RWPE2 (cell line): ENCODE measurements around the gene MYO10.

Source experiments
- ATAC-seq: fragments of 200-7000 bp; cut with Tn5 transposase; 3 replicates; pipeline ENCODE4 v1.9.1; 2021; ENCODE audit warnings: low read depth
- DNase-seq: peaks from one replicate; pipeline ENCODE4 v3.0.0-alpha.2; 2020; ENCODE audit warnings: low spot score
- H3K27ac ChIP-seq: fragments of 450-650 bp; 2 replicates; pipeline ENCODE4 v1.5.1; 2017; ENCODE audit warnings: mild to moderate bottlenecking; ENCODE audit not compliant: poor library complexity, severe bottlenecking
- H3K27me3 ChIP-seq: fragments of 250-450 bp; sonication (Bioruptor Pico); 2 replicates; pipeline ENCODE4 v1.5.1; 2021; ENCODE audit warnings: mild to moderate bottlenecking, moderate library complexity; ENCODE audit not compliant: insufficient read depth, poor library complexity, severe bottlenecking
- H3K36me3 ChIP-seq: fragments of 250-450 bp; sonication (Bioruptor Pico); 2 replicates; pipeline ENCODE4 v1.5.1; 2020; ENCODE audit warnings: low read depth, mild to moderate bottlenecking, moderate library complexity
- H3K4me1 ChIP-seq: fragments of 250-450 bp; sonication (Bioruptor Pico); 2 replicates; pipeline ENCODE4 v1.5.1; 2021; ENCODE audit warnings: mild to moderate bottlenecking, moderate library complexity; ENCODE audit not compliant: insufficient read depth, poor library complexity, severe bottlenecking
- H3K4me3 ChIP-seq: fragments of 250-450 bp; sonication (Bioruptor Pico); 2 replicates; pipeline ENCODE4 v1.5.1; 2021; ENCODE audit warnings: mild to moderate bottlenecking, moderate library complexity; ENCODE audit not compliant: severe bottlenecking
- H3K9me3 ChIP-seq: fragments of 250-450 bp; sonication (Bioruptor Pico); 2 replicates; pipeline ENCODE4 v1.5.1; 2021; ENCODE audit warnings: mild to moderate bottlenecking, moderate library complexity; ENCODE audit not compliant: severe bottlenecking
- CTCF ChIP-seq: fragments of 450-650 bp; IDR thresholded peaks from one replicate; pipeline ENCODE4 v1.5.1; 2017; ENCODE audit warnings: mild to moderate bottlenecking, moderate library complexity; ENCODE audit not compliant: poor library complexity, severe bottlenecking

MYO10 gene

DNA sequence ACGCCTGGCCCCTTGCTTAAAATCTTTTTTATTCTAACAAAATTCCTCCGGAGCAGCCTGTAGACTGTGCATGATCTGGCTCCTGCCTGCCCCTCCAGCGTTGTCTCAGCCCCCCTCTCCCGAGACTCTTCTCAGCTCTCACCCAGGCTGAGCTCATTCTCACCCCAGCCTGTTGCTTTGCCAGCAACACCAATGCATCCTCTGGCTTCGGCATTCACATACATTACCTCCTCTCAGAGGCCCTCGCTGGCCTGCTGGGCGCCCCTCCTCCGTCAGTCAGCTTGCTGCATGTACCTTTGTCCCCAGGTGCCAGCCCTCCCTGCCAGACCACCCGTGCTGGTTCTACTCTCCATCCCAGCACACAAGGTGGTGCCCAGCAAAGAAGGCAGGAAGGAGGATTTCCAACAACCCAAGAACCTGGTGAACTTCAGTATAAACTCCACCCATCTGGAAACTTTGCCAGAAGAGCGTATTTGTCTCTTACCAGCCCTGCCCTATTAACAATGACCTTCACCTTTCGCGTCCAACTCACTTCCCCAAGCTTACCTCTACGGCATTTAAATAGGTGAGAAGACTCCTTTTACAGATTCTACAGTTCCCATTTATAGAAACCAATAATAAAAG lies 35.0 kb downstream of the MYO10 start:
- Histone ChIP-seq H3K9me3 (no peaks in the 10 kb centered on the region), H3K27me3 (no peaks in the 10 kb centered on the region), H3K4me1 (peaks cover 35% of the 10 kb centered on the region), H3K27ac (no peak overlapping the region), H3K4me3 (no peak overlapping the region), H3K36me3 (no peaks in the 10 kb centered on the region)
- no peak for TF ChIP-seq CTCF
- DNase-seq (no peak), ATAC-seq (no peak)

DNA sequence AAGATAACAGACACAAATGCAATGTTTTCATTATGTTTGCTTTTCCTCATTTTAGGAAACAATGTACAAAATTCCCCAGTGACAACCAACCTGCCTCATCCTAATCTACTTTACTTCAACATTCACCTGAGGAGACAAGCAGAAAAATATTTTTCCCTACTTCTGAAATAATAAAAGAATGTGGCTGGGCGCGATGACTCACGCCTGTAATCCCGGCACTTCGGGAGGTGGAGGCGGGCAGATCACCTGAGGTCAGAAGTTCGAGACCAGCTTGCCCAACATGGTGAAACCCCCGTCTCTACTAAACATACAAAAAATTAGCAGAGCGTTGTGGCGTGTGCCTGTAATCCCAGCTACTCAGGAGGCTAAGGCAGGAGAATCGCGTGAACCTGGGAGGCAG lies 36.9 kb downstream of the MYO10 start:
- no peak for TF ChIP-seq CTCF
- H3K27me3 ChIP-seq: no peaks in the 10 kb centered on the region
- H3K36me3 ChIP-seq: no peaks in the 10 kb centered on the region
- no peaks in the 10 kb centered on the region for H3K9me3 ChIP-seq
- H3K4me3 ChIP-seq: no peak overlapping the region
- DNase-seq (no peak), ATAC-seq (no peak)
- H3K27ac ChIP-seq: no peak overlapping the region
- H3K4me1 ChIP-seq: peaks cover 50% of the 10 kb centered on the region

GRCh38 chr5:16897800-16898199 lies 38.3 kb downstream of the MYO10 start:
- TF ChIP-seq CTCF: no peak
- H3K4me3 ChIP-seq: no peak overlapping the region
- H3K27ac ChIP-seq: peak overlapping the region; percentile 63
- H3K4me1 ChIP-seq: peaks cover 42% of the 10 kb centered on the region
- ATAC-seq: no peak
- DNase-seq: no peak
- no peaks in the 10 kb centered on the region for H3K9me3 ChIP-seq
- H3K36me3 ChIP-seq: no peaks in the 10 kb centered on the region
- no peaks in the 10 kb centered on the region for H3K27me3 ChIP-seq

- peak; percentile 63 for ATAC-seq
- no peak for DNase-seq
- H3K4me3 ChIP-seq: no peak overlapping the region
- no peaks in the 10 kb centered on the region for H3K9me3 ChIP-seq
- H3K27ac ChIP-seq: peak overlapping the region; percentile 63
- H3K27me3 ChIP-seq: no peaks in the 10 kb centered on the region
- H3K4me1 ChIP-seq: peaks cover 39% of the 10 kb centered on the region
- TF ChIP-seq CTCF: no peak
- no peaks in the 10 kb centered on the region for H3K36me3 ChIP-seq
Measured at GRCh38 chr5:16897284-16897704, 38.8 kb downstream of the MYO10 start.

GRCh38 chr5:16896767-16897166 lies 39.3 kb downstream of the MYO10 start:
- DNase-seq: no peak
- H3K9me3 ChIP-seq: no peaks in the 10 kb centered on the region
- no peaks in the 10 kb centered on the region for H3K27me3 ChIP-seq
- no peak for ATAC-seq
- H3K4me3 ChIP-seq: no peak overlapping the region
- no peaks in the 10 kb centered on the region for H3K36me3 ChIP-seq
- H3K27ac ChIP-seq: peak overlapping the region; percentile 63
- no peak for TF ChIP-seq CTCF
- peaks cover 39% of the 10 kb centered on the region for H3K4me1 ChIP-seq
